GM19023 (cell line): ENCODE results near the gene URM1.

Experiments
- ATAC-seq: cut with Tn5 transposase; IDR thresholded peaks from one replicate; pipeline ENCODE4 v1.9.1; 2021; ENCODE audit warnings: mild to moderate bottlenecking, moderate library complexity; ENCODE audit not compliant: unreplicated experiment

Gene URM1

DNA sequence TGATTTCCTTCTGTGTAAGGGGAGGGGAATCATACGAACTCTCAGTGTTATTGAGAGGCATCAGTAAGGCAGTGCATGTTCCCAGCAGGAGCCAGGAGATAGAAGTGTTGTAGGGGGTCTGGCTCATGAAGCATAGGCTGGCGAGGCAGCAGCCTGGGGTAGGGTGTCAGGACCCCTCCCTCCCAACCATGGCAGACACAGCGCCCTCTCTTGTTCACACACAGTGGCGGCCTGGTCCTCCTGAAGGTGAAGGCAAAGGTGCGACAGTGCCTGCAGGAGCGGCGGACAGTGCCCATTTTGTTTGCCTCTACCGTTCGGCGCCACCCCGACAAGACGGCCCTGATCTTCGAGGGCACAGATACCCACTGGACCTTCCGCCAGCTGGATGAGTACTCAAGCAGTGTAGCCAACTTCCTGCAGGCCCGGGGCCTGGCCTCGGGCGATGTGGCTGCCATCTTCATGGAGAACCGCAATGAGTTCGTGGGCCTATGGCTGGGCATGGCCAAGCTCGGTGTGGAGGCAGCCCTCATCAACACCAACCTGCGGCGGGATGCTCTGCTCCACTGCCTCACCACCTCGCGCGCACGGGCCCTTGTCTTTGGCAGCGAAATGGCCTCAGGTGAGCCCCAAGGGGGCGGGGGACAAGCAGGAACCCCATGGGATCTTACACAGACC, 26.1 kb upstream of the URM1 start:
- ATAC-seq = no peak

DNA sequence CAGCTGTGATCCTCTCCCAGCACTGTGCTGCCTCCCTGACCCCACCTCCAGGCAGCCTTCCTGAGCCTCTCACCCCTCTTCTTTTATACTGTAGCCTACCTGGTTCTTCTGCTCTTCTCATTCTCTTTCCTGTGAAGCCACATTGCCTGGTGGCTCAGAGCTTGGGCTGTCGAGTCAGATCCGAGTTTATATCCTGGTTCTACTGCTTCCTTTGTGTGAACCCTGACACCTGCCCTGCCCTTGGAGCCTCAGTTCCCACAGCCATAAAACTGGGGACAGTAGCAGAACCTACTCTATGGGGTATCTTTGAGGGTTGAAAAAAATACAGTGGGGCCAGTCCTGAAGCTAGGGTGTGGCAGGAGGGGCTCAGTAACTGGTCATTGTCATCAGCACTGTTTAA, 22.0 kb upstream of the URM1 start:
- ATAC-seq = no peak

DNA sequence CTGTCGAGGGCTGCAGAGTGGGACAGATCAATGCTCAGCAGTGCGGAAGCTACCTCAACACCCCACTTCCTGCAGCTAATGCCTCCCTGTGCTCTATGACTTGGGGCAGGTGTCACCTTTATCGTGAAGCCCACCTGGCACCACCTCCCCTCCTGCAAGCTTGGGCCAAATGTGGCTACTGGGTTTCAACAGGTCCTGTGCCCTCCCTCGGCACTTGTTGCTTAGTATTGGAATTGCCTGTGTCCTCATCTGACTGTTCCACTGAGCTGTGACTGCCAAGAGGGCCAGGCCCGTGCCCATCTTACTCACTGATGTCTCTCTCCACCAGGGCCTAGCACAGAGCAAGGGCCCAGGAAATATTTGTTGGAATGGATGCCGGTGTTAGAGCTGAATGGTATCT, 21.4 kb upstream of the URM1 start:
- no peak for ATAC-seq

DNA sequence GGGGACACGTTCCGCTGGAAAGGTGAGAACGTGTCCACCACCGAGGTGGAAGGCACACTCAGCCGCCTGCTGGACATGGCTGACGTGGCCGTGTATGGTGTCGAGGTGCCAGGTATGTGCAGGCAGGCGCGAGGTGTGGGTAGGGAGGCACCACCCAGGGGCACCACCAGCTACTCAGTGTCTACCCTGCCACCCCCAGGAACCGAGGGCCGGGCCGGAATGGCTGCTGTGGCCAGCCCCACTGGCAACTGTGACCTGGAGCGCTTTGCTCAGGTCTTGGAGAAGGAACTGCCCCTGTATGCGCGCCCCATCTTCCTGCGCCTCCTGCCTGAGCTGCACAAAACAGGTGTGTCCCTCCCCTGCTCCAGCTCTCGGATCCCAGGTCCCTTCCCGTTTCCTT, 15.7 kb upstream of the URM1 start:
- no peak for ATAC-seq

DNA sequence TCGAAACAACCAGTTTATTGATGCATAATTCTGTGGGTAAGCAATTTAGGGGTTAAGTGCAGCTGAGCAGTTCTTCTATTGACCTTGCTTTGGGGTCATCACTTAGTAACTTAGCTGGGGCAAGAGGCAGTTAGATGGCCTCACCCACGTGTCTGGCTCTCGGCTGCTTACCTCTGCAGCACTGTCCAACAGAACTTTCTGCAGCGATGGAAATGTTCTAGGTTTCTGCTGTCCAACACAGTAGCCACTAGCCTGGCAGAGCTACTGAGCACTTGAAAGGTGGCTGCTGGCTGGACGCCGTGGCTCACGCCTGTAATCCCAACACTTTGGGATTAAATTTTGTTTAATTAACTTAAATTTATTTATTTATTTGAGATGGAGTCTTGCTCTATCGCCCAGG, 13.1 kb upstream of the URM1 start:
- ATAC-seq = no peak

DNA sequence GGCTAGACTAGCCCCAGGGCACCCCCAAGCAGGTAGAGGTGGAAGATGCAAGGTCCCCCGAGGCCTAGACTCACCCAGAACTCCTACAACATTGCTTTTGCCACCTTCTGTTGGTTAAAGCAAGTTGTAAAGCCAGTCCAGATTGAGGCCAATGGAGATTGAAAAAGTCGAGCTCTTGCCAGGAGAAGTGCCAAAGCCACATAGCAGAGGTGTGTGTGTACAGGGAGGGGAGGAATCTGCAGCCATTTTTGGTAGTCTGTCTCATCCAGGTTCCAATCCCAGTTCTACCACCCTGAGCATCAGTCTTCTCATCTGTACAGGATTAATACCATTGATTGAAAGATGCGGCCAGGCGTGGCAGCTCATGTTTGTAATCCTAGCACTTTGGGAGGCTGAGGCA, 12.3 kb upstream of the URM1 start:
- no peak for ATAC-seq

DNA sequence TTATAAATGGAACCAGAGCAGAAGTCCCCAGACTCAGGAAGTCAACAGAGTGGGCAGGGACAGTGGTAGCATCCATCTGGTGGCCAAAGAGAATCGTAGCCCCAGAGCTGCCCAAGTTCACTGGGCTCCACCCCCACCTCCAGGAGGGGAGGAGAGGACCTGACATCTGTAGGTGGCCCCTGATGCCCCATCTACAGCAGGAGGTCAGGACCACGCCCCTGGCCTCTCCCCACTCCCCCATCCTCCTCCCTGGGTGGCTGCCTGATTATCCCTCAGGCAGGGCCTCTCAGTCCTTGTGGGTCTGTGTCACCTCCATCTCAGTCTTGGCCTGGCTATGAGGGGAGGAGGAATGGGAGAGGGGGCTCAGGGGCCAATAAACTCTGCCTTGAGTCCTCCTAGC, 10.3 kb upstream of the URM1 start:
- no peak for ATAC-seq

DNA sequence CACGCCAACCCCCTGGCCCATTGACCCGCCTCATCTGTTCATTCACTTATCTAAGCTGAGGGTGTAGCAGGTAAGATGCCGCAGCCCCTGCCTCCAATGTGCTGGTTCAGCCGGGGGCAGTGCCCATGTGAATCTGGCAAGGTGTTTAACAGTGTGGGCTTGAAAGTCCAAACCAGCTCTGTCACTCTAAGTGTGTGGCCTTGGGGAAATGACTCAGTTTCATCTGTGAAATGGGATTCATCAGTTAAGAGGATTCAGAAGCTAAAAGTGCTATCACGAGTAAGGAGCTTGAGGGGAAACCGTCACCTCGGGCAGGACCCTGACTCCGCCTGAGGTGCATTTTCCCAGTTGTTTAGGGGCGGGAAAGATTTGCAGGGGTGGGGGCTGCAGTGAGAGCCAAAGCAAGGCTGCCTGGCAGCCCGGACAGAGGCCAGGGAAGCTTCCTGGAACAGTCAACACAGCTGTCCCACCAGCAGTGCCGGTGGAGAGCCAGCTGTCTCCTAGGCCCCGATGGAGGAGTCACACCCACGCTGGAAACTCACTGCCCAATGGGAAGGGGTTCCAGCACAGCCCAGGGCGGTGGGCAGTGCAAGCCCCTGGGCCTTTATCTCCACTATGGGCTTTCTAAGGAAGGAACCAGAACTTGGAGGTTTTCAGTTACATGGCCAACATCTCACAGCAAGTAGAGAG, 9.7 kb upstream of the URM1 start:
- ATAC-seq = no peak

DNA sequence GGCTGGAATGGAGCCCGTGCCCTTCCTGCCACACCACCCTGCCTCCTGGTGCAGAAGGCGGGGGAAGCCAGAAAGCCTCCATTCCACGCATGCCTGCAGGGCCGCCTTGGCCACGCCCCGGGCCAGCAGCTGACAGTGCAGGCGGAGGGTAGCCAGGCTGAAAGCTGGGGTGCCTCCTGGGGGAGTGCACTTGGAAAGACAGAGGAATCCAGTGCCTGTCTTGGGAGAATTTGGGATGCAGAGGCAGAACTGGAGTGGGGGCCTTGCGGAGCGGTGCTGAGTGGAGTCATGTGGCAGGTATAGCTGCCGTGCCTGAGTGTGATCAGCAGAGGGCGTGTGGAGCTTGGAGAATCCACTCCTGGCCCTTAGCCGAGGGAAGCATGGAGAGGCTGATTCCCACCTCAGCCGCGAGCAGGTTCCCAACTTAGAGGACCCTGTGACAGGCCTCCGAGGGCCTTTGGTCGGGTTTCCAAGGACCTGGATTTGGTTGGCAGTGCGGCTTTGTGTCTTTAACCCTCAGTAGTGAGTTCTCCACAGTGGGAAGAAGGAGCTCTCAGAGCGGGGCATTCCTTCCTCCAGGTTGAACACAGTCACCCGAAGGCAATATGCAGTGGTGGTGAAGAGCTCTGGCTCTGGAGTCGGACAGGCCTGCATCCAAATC, 9.1 kb upstream of the URM1 start:
- peak; percentile 66 for ATAC-seq

DNA sequence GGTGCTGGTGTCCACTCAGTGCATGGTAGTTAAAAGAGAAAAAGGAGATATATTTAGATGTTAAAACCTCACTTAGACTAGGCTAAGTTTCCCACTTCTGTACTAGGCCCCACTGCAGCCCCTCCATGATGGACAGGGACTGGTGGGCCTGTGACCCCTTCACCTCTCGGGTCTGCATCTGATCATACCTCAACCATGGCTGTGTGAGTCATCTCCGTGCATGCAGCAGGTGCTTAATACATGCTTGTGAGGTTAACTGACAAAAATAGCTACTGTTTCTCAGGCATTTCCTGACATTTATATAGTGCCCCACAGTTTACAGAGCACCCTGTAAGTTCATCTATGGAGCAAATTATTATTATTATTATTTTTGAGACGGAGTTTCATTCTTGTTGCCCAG, 8.4 kb upstream of the URM1 start:
- ATAC-seq = no peak

DNA sequence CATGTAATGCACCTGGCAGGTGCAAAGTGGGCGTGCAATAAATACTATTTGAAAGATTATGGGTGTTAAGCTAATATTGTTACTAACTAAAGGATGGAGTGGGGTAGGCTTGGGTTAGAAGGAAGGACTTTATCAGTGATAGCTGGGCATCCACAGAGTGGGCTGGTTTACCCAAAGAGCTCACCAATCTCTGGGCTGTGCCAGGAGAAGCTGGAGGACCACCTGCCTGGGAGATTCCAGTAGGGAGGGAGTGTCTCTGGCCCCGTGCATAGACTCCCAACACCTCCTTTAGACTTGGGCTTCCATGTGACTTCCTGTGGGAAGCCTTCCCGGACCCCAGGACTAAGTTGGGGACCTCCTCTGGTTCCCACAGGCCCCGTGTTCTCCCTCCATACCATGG, 5.6 kb upstream of the URM1 start:
- no peak for ATAC-seq

DNA sequence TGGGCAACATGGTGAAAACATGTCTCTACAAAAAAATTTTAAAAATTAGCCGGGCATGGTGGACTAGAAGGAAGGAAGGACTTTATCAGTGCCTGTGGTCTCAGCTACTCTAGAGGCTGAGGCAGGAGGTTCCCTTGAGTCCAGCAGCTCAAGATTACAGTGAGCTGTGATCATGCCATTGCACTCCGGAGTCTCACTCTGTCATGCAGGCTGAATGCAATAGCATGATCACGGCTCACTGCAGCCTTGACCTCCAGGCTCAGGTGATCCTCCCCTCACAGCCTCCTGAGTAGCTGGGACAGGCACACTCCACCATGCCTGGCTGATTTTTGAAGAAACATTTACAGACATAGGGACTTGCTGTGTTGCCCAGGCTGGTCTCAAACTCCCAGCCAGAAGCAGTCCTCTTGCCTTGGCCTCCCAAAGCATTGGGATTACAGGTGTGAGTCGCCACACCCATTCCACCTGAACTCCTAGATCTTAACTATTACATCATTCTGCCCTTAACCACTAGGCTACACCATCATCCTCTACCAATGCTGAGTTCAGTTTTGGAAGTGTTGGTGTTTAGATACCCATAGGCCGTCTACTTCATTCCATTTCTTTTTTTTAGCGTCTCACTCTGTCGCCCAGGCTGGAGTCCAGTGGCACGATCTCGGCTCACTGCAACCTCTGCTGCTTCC, 2.0 kb upstream of the URM1 start:
- no peak for ATAC-seq

DNA sequence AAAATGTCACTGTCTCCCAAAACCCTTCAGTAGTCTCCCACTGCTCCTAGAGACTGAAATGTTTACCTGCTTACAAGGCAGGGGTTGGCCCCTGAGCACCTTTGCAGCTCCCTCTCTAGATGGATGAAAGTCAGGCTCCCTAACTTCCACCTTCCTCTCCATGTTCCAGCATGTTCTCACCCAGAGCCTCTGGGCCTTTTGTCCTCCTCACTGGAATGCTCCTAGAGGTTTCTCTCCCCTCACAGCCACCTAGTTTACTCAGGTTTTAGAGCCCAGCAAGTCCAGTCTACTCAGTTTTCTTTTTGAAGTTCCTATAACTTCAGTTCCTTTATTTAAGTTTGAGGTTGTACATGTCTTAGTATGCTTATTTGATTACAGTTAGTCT, 815 bp upstream of the URM1 start:
- no peak for ATAC-seq

DNA sequence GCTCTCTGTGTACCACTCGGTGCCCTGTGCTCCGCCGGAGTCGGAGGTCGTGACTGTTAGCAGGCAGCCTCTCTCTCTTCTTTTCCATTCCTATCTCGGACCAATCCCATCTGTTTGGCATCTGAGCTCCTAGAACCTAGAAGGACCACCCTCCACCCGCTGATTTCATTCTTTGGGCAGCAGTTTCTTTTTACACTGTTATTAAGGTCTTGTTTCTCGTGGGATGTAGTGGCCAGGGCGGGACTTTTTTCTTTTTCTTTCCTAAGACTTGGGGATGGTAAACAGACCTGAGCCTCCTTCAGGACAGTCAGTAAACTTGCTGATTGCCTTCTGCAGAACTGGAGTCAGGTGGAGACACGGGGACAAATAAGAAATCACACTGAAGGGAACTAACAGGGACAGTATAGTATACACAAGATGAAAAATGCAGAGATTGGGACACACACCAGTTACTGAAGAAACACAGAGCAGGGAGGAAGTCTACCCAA, 500 bp downstream of the URM1 start:
- ATAC-seq = no peak

DNA sequence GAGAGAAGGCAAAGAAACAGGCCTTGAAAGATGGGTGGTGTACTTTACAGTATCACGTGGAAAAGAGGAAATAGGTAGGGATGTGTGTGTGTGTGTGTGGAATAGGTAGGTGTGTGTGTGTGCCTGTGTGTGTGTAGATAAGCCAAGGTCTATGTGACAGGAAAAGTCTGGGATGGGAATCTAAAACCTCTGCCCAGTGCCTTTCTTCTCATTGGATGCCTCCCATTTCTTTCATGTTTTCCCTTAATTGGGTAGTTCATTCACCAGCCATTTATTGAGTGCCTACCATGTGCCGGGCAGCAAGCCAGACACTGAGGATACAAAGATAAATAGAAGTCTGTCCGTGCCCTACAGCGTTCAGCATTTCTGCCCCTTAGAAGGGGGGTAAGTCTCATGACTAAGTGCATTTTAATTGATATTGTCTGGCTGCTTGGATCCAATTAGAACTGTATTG, 1.0 kb downstream of the URM1 start:
- no peak for ATAC-seq

DNA sequence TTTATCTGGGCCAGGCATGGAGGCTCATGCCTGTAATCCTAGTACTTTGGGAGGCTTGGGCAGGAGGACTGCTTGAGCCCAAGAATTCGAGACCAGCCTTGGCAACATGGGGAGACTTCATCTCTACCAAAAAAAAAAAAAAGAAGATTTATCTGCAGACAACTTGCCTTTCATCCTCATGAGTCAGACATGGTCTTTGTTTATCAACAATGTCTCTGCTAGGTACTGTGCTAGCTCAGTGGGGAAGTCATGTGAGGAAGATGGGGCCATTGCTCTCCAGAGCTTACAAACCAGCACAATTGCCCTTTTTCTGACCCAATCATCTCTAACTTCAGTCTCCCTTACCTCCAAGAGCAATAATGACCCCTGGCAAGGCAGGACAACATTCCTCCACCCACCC, 1.6 kb downstream of the URM1 start:
- no peak for ATAC-seq

DNA sequence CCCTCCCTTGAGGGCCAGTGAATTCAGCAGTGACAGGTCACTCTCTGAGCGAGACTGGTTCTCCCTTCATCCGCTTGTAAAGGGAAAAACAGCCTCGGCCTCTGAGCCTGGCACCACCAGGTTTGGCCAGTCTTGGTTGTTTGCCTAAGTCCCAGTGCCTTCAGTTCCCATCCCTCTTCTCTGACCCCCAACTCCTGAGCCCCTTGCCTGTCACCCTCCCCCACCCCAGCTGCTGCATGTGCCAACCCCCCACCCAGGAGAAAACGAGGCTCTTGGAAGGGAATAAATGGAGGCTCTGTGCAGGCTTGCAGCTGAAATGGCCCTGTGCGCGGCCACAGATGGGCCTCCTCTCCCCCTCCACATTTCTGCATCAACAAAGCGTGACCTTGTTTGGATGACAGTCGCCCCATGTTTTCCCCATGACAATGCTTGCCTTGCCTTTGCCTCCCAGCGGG, 3.1 kb downstream of the URM1 start:
- ATAC-seq = no peak

DNA sequence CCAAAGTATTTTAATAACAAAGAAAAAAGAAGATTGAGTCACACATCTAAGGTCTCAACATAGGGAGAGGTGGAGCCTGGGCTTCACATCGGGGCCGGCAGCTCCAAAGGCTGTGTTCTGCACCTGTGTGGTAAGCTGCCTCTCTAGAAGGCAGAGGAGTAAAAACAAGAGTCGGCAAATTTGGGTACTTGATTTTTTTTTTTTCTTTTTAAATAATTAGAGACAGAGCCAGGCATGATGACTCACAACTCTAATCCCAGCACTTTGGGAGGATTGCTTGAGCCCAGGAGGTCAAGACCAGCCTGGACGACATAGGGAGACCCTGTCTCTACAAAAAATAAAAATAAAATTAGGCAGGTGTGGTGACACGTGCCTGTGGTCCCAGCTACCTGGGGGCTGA, 4.7 kb downstream of the URM1 start:
- ATAC-seq = no peak

DNA sequence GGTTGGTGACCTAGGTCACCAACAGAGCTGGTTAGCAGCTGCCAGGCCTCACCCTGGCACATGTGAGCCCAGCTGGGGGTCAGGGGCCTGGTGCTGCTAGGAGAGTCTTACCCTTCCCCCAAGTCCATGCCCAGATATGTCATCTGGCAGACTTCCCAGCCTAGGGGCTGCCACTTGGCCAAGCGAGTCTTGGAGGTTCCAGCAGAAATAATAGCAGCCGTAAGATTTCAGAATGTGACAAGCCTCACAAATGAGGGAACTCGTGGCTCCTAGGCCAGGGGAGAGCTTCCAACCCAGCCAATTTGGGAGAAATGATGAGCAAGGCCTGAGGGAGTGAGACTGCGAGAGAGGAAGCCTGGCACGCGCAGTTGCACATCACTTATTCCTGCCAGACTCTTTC, 11.1 kb downstream of the URM1 start:
- no peak for ATAC-seq

DNA sequence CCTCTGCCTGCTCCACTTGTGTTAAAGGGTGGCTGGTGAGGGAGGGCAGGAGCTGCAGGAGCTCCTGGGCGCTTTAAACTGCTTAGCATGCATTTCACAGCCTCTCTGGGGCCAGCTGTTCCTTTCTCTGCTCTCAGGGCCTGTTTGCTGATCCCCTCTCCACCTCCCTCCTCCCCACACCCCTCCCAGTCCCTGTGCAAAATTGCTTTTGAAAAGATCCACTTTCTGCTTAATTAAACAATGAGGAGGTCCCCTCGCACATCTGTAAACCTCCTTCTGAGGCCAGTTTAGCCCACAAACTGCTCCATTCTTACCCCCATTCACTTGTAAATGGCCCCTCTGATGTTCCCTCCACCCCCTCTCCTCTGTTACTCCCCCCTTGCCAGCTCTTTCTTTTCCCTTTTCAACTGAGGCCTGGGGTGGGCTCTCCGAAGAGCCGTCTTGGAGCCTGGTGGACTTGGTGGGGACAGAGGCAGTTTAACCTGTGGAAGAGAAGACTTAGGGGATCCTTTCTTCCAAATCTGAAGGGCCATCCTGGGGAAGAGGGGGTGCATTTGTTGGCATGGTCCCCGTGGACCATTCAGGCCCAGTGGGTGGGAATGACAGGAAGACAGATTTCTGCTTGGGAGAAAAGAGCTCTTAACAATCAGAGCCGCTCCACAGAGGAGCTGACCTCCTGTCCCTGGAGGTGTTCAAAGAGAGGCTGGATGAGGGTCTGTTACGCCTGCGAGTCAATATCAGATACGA, 12.0 kb downstream of the URM1 start:
- no peak for ATAC-seq

DNA sequence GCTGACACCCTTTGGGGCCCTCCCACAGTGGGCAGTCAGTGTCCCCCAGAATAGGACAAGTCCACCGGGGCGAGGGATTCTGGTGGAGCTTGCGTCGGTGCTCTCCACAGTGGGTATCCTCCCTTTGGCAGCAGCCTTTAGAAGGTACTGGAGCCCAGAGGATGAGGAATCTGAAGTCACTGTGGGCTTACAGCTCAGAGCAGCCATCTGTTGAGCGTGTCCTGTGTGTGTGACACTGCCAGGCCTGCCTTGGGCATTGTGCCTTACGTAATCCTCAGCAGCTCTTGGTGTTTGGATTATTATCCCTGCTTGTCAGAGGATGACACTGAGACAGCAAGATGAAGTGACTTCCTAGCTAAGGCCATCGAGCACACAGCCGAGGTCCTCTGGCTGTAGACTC, 12.6 kb downstream of the URM1 start:
- ATAC-seq = no peak
